A549 (cell line): ENCODE data around the gene TEC. TPM values are rescaled to one million over a fixed set of nuclear protein-coding genes. Genes with fewer than 3 reads are reported as not detected.

ENCODE experiments used
- ATAC-seq, 2 experiments: fragments of 200-7000 bp in 1 of 2; fragments of >200 bp in 1 of 2; cut with Nextera tagmentation in 1 of 2; cut with Tn5 transposase in 1 of 2; 3 replicates each; pipeline versions ENCODE4 v1.8.0 to v1.9.1; 2018 to 2020; ENCODE audit warnings: mild to moderate bottlenecking in 1 of 2, moderate library complexity in 1 of 2
- CTCF ChIA-PET: fragments of 300-600 bp; sonication (Branson Sonifier 250); formaldehyde crosslinking; extraction: SDS; loops from one replicate; lab custom pipeline; 2021; ENCODE audit warnings: antibody characterized with exemption, inconsistent platforms; lab: Yijun Ruan, JAX
- POLR2A ChIA-PET: fragments of 350-600 bp; formaldehyde crosslinking; extraction: SDS; loops from one replicate; lab custom pipeline; 2021; ENCODE audit warnings: antibody characterized with exemption, inconsistent platforms; lab: Yijun Ruan, JAX
- DNase-seq, 2 experiments: peaks; one replicate each; pipeline versions ENCODE4 v3.0.0 to v3.0.0-alpha.2; 2011 to 2016; ENCODE audit warnings: low read depth in 1 of 2, low spot score in 1 of 2
- FAIRE-seq: peaks from 2 replicates; lab custom pipeline; 2011; peaks lifted over from hg19 to GRCh38; lab: Jason Lieb, UNC
- H3K27ac ChIP-seq, 2 experiments: fragments of >200 bp; sonication (Bioruptor Twin); formaldehyde crosslinking; 3 replicates each; pipeline ENCODE4 v1.5.1; 2016 to 2017
- H3K4me1 ChIP-seq: fragments of >200 bp; sonication (Bioruptor Twin); formaldehyde crosslinking; 3 replicates; pipeline ENCODE4 v1.6.1; 2016
- H3K4me2 ChIP-seq: fragments of >200 bp; sonication (Bioruptor Twin); formaldehyde crosslinking; 3 replicates; pipeline ENCODE4 v1.6.1; 2016
- H3K4me3 ChIP-seq: fragments of >200 bp; sonication (Bioruptor Twin); formaldehyde crosslinking; 3 replicates; pipeline ENCODE4 v1.5.1; 2016
- H3K9me3 ChIP-seq: fragments of >200 bp; sonication (Bioruptor Twin); formaldehyde crosslinking; 3 replicates; pipeline ENCODE4 v1.6.1; 2016
- BHLHE40 ChIP-seq: IDR thresholded peaks from 2 replicates; pipeline ENCODE4 v1.6.1; 2012; ENCODE audit warnings: low read depth, low read length, inconsistent platforms
- CBX2 ChIP-seq: fragments of 200-600 bp; sonication (generic); IDR thresholded peaks from 2 replicates; pipeline ENCODE4 v1.6.1; 2016; ENCODE audit warnings: low read depth, mild to moderate bottlenecking, borderline replicate concordance
- CBX8 ChIP-seq: fragments of 200-600 bp; sonication (generic); IDR thresholded peaks from 2 replicates; pipeline ENCODE4 v1.6.1; 2016
- CEBPB ChIP-seq, 2 experiments: fragments of >200 bp in 1 of 2; sonication (Bioruptor Twin) in 1 of 2; formaldehyde crosslinking in 1 of 2; IDR thresholded peaks; 2 replicates each; pipeline ENCODE4 v1.6.1; 2012 to 2016
- CHD2 ChIP-seq: fragments of 150-350 bp; IDR thresholded peaks from 2 replicates; pipeline ENCODE4 v1.6.1; 2014; ENCODE audit warnings: low read length; ENCODE audit not compliant: partially characterized antibody
- CHD4 ChIP-seq: fragments of 200-600 bp; sonication (generic); IDR thresholded peaks from 2 replicates; pipeline ENCODE4 v1.6.1; 2016; ENCODE audit warnings: antibody characterized with exemption, mild to moderate bottlenecking, borderline replicate concordance
- FOSL2 ChIP-seq, 2 experiments: fragments of 450-650 bp in 1 of 2; fragments of >200 bp in 1 of 2; sonication (Bioruptor Twin) in 1 of 2; formaldehyde crosslinking; IDR thresholded peaks; 2 replicates each; pipeline versions ENCODE4 v1.5.0 to v1.6.1; 2016 to 2020; ENCODE audit warnings: mild to moderate bottlenecking in 1 of 2, moderate library complexity in 1 of 2
- FOXS1 ChIP-seq: fragments of 250-450 bp; sonication (Bioruptor Pico); IDR thresholded peaks from 2 replicates; pipeline ENCODE4 v1.5.0; 2020; ENCODE audit warnings: mild to moderate bottlenecking, moderate library complexity
- HEYL ChIP-seq: fragments of 250-450 bp; sonication (Bioruptor Pico); IDR thresholded peaks from 2 replicates; pipeline ENCODE4 v1.8.0; 2021; ENCODE audit warnings: mild to moderate bottlenecking, moderate library complexity
- HMGXB4 ChIP-seq: fragments of 250-450 bp; sonication (Bioruptor Pico); IDR thresholded peaks from 2 replicates; pipeline ENCODE4 v1.5.0; 2021; ENCODE audit warnings: mild to moderate bottlenecking, moderate library complexity, borderline replicate concordance
- HOXA7 ChIP-seq: fragments of 250-450 bp; sonication (Bioruptor Pico); IDR thresholded peaks from 2 replicates; pipeline ENCODE4 v1.5.0; 2020; ENCODE audit warnings: mild to moderate bottlenecking, moderate library complexity
- MAFK ChIP-seq: fragments of 450-650 bp; IDR thresholded peaks from 2 replicates; pipeline ENCODE4 v1.6.1; 2014; ENCODE audit not compliant: partially characterized antibody
- MAZ ChIP-seq: fragments of 150-350 bp; IDR thresholded peaks from 2 replicates; pipeline ENCODE4 v1.6.1; 2014; ENCODE audit warnings: antibody characterized with exemption, low read depth, low read length, borderline replicate concordance
- NFE2L2 ChIP-seq: fragments of 150-350 bp; conservative IDR thresholded peaks from 2 replicates; pipeline ENCODE4 v1.6.1; 2014; ENCODE audit warnings: low read length
- NPAS2 ChIP-seq: fragments of 250-450 bp; sonication (Bioruptor Pico); IDR thresholded peaks from 2 replicates; pipeline ENCODE4 v1.8.0; 2022; ENCODE audit warnings: mild to moderate bottlenecking, moderate library complexity, borderline replicate concordance
- PHF8 ChIP-seq: fragments of 200-600 bp; sonication (generic); IDR thresholded peaks from 2 replicates; pipeline ENCODE4 v1.6.1; 2016; ENCODE audit warnings: low read depth, mild to moderate bottlenecking, antibody characterized with exemption, moderate library complexity, borderline replicate concordance
- POLR2AphosphoS2 ChIP-seq: conservative IDR thresholded peaks from 2 replicates; pipeline ENCODE4 v1.6.1; 2012; ENCODE audit warnings: low read length, improper control_type of control experiment, inconsistent platforms
- RCOR1 ChIP-seq: fragments of 150-350 bp; IDR thresholded peaks from 2 replicates; pipeline ENCODE4 v1.6.1; 2014; ENCODE audit warnings: antibody characterized with exemption, low read length, low read depth
- RFX5 ChIP-seq: fragments of 450-650 bp; IDR thresholded peaks from 2 replicates; pipeline ENCODE4 v1.7.1; 2014; ENCODE audit warnings: antibody characterized with exemption, mild to moderate bottlenecking, moderate library complexity
- RNF2 ChIP-seq: fragments of 200-600 bp; sonication (generic); IDR thresholded peaks from 2 replicates; pipeline ENCODE4 v1.6.1; 2016; ENCODE audit warnings: low read depth, mild to moderate bottlenecking, antibody characterized with exemption, moderate library complexity, borderline replicate concordance
- SREBF2 ChIP-seq: fragments of 450-650 bp; IDR thresholded peaks from 2 replicates; pipeline ENCODE4 v1.6.1; 2014; ENCODE audit warnings: mild to moderate bottlenecking, moderate library complexity
- ZC3H11A ChIP-seq: fragments of 450-650 bp; IDR thresholded peaks from 2 replicates; pipeline ENCODE4 v1.6.1; 2014; ENCODE audit warnings: antibody characterized with exemption, mild to moderate bottlenecking
- ZNF302 ChIP-seq: fragments of 250-450 bp; sonication (Bioruptor Pico); IDR thresholded peaks from 2 replicates; pipeline ENCODE4 v1.9.0; 2021; ENCODE audit warnings: inconsistent platforms, mild to moderate bottlenecking, moderate library complexity
- ZSCAN20 ChIP-seq: fragments of 250-450 bp; sonication (Bioruptor Pico); IDR thresholded peaks from 2 replicates; pipeline ENCODE4 v1.8.0; 2022; ENCODE audit warnings: mild to moderate bottlenecking, moderate library complexity
- WGBS: methylation state at CpG from one replicate; pipeline ENCODE4 v1.1.6; 2017; ENCODE audit errors: missing lambda C conversion rate; 5-methylcytosine and 5-hydroxymethylcytosine counted together
- polyA plus RNA-seq, 4 experiments: library from polyadenylated mRNA; depleted of rRNA in 3 of 4; stranded (reverse); fragments of >200 nt; fragmentation: RNase III in 1 of 4; extraction: RNeasy Plus Mini Kit Qiagen cat#74134 plus additional on column Dnase treatment in 1 of 4; gene quantifications; 2 replicates in 3 of 4; 3 replicates in 1 of 4; pipeline ENCODE4 v1.2.3, GENCODE V29; 2011 to 2017
- TF ChIP-seq, protein P1 (sequence below): fragments of >200 bp; sonication (Bioruptor Twin); formaldehyde crosslinking; IDR thresholded peaks from 3 replicates; pipeline ENCODE4 v1.6.1; 2016

Gene TEC
- polyA plus RNA-seq, 2 of the 4 experiments (the other 2 are of a cell fraction) = 1.2 to 1.6 TPM

- WGBS = 74% methylated on average over 7 of the region's 7 CpGs
- no peak overlapping the region for H3K4me3 ChIP-seq
- no peak overlapping the region for H3K27ac ChIP-seq
- CTCF ChIA-PET = no interaction called here
- no peak for TF ChIP-seq ZNF302 (CRISPR knock-in tag)
- TF ChIP-seq NFE2L2 = 0 out of 2 replicates have a peak, but pooled peaks have one; percentile 34
- no peak for TF ChIP-seq CHD4
- TF ChIP-seq, protein P1, sequence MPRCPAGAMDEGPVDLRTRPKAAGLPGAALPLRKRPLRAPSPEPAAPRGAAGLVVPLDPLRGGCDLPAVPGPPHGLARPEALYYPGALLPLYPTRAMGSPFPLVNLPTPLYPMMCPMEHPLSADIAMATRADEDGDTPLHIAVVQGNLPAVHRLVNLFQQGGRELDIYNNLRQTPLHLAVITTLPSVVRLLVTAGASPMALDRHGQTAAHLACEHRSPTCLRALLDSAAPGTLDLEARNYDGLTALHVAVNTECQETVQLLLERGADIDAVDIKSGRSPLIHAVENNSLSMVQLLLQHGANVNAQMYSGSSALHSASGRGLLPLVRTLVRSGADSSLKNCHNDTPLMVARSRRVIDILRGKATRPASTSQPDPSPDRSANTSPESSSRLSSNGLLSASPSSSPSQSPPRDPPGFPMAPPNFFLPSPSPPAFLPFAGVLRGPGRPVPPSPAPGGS = no peak
- TF ChIP-seq CEBPB (IDR thresholded peaks at IDR 0.05) = no peak
- no peak for TF ChIP-seq NPAS2 (CRISPR knock-in tag)
- TF ChIP-seq HMGXB4 = no peak
- TF ChIP-seq BHLHE40 = no peak
- TF ChIP-seq RFX5 = no peak
- no peak for TF ChIP-seq ZSCAN20 (CRISPR knock-in tag)
- TF ChIP-seq PHF8 = no peak
- TF ChIP-seq RCOR1 = no peak
- TF ChIP-seq MAFK = peak; percentile 89
- no peak for TF ChIP-seq CBX8
- no peak overlapping the region for H3K4me2 ChIP-seq
- ATAC-seq (no peak), FAIRE-seq (no peak), DNase-seq (no peak)
- POLR2A ChIA-PET = no interaction called here
- 0 out of 3 replicates have a peak, but pooled peaks cover 2% of the 10 kb centered on the region for H3K4me1 ChIP-seq
- H3K9me3 ChIP-seq = peaks cover 2% of the 10 kb centered on the region; the same call in 1 of the 3 replicates
Observed at GRCh38 chr4:48247142-48247877, 22.3 kb downstream of the TEC start.

GRCh38 chr4:48244665-48245064 lies 25.0 kb downstream of the TEC start:
- ChIA-PET CTCF (interaction anchor here (0.8 to 1.1 kb wide), 2 partner anchors 46 to 66 kb away, joined by 3 read pairs; no protein-coding TSS in a partner anchor), POLR2A (no interaction called here)
- WGBS = 91% methylated on average over 4 of the region's 4 CpGs
- DNase-seq = no peak
- Histone ChIP-seq H3K9me3 (peaks cover 2% of the 10 kb centered on the region; the same call in 1 of the 3 replicates), H3K27ac (no peak overlapping the region), H3K4me1 (0 out of 3 replicates have a peak, but pooled peaks cover 2% of the 10 kb centered on the region)
- no peak for ATAC-seq
- FAIRE-seq = no peak
- TF ChIP-seq CBX2 = no peak
- TF ChIP-seq, all 56 proteins: peak for 0
- Histone ChIP-seq H3K4me2 (no peak overlapping the region), H3K4me3 (no peak overlapping the region)

GRCh38 chr4:48243887-48244286 lies 25.8 kb downstream of the TEC start:
- CTCF ChIA-PET = interaction anchor here (1.1 kb wide), 1 partner anchor 47 kb away, joined by 3 read pairs; no protein-coding TSS in a partner anchor
- no peak for ATAC-seq
- POLR2A ChIA-PET = interaction anchor here (0.6 kb wide), 1 partner anchor 39 kb away, joined by 3 read pairs; no protein-coding TSS in a partner anchor
- H3K9me3 ChIP-seq = peaks cover 2% of the 10 kb centered on the region; the same call in 1 of the 3 replicates
- no peak for DNase-seq
- WGBS = 67% methylated on average over 2 of the region's 2 CpGs
- H3K4me3 ChIP-seq = no peak overlapping the region
- no peak for TF ChIP-seq HOXA7
- TF ChIP-seq POLR2AphosphoS2 = no peak
- no peak for TF ChIP-seq MAZ
- TF ChIP-seq HEYL (CRISPR knock-in tag) = no peak
- TF ChIP-seq CHD2 = no peak
- TF ChIP-seq ZC3H11A = no peak
- TF ChIP-seq FOSL2 (IDR thresholded peaks at IDR 0.05) = no peak
- no peak for TF ChIP-seq FOSL2 (CRISPR knock-in tag; IDR thresholded peaks at IDR 0.05)
- no peak for TF ChIP-seq FOXS1 (CRISPR knock-in tag)
- TF ChIP-seq RNF2 = no peak
- no peak for TF ChIP-seq SREBF2
- TF ChIP-seq RFX5 = no peak
- TF ChIP-seq PHF8 = no peak
- TF ChIP-seq HMGXB4 = no peak
- TF ChIP-seq MAFK = no peak
- no peak for FAIRE-seq
- no peak overlapping the region for H3K27ac ChIP-seq
- H3K4me2 ChIP-seq = no peak overlapping the region
- 0 out of 3 replicates have a peak, but pooled peaks cover 2% of the 10 kb centered on the region for H3K4me1 ChIP-seq
